Measurements from ENCODE around the gene PCGF2. TPM values are rescaled to one million over a fixed set of nuclear protein-coding genes. Genes with fewer than 3 reads are reported as not detected.

Gene PCGF2
- polyA plus RNA-seq, 3 donors, result 0.60 TPM; not detected in 2

GRCh38 chr17:38733282-38733981 is 14.7 kb downstream of the PCGF2 start:
- intact Hi-C loops (cut with micrococcal nuclease), result no loop called here
- H3K27me3 ChIP-seq (ENCODE audit: control insufficient read depth in 2 of 2, insufficient read depth in 2 of 2, low read length in 2 of 2), result no peaks in the 10 kb centered on the region
- H3K79me2 ChIP-seq (ENCODE audit: insufficient read depth, low read length), result no peaks in the 10 kb centered on the region
- H3K4me3 ChIP-seq (replicated peaks in 1 of 3; ENCODE audit: low read depth in 2 of 3, low read length in 3 of 3), result no peak overlapping the region
- no peak overlapping the region for H2AFZ ChIP-seq (ENCODE audit: insufficient read depth, low read depth, low read length, poor library complexity, severe bottlenecking)
- H3K4me3 Mint-ChIP-seq, result no peak overlapping the region
- 87% methylated on average over 8 of the region's 9 CpGs for WGBS (ENCODE audit: insufficient coverage)
- no peaks in the 10 kb centered on the region for H3K9me3 ChIP-seq (replicated peaks in 1 of 2; ENCODE audit: control insufficient read depth in 1 of 2, insufficient read depth in 1 of 2, low read length in 2 of 2)
- H3K27ac ChIP-seq (ENCODE audit: low read depth in 1 of 2, low read length in 2 of 2), result no peak overlapping the region
- H3K36me3 Mint-ChIP-seq, result peaks cover 15 to 18% of the 10 kb centered on the region in 2 donors
- H3K9me3 Mint-ChIP-seq, result no peaks in the 10 kb centered on the region
- H3K4me1 ChIP-seq (ENCODE audit: control insufficient read depth in 1 of 2, insufficient read depth in 2 of 2, low read length in 2 of 2), result peaks cover 35 to 36% of the 10 kb centered on the region in 2 donors
- DNase-seq, result no peak
- TF ChIP-seq, protein P1, sequence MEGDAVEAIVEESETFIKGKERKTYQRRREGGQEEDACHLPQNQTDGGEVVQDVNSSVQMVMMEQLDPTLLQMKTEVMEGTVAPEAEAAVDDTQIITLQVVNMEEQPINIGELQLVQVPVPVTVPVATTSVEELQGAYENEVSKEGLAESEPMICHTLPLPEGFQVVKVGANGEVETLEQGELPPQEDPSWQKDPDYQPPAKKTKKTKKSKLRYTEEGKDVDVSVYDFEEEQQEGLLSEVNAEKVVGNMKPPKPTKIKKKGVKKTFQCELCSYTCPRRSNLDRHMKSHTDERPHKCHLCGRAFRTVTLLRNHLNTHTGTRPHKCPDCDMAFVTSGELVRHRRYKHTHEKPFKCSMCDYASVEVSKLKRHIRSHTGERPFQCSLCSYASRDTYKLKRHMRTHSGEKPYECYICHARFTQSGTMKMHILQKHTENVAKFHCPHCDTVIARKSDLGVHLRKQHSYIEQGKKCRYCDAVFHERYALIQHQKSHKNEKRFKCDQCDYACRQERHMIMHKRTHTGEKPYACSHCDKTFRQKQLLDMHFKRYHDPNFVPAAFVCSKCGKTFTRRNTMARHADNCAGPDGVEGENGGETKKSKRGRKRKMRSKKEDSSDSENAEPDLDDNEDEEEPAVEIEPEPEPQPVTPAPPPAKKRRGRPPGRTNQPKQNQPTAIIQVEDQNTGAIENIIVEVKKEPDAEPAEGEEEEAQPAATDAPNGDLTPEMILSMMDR (IDR thresholded peaks at IDR 0.05), result no peak
- no peak overlapping the region for H3K4me2 ChIP-seq (replicated peaks; ENCODE audit: extremely low read depth, low read length, poor library complexity, severe bottlenecking)
- peaks cover 10 to 12% (median 11%) of the 10 kb centered on the region in 3 donors for H3K27me3 Mint-ChIP-seq (ENCODE audit: low read depth in 3 of 3)
- H3K9ac ChIP-seq (ENCODE audit: insufficient read depth, low read length, poor library complexity, severe bottlenecking), result no peak overlapping the region
- peak overlapping the region in 1 of 7 donors; percentile 30 for H3K27ac Mint-ChIP-seq
- peaks cover 37% of the 10 kb centered on the region for H3K4me1 Mint-ChIP-seq
- H4K20me1 ChIP-seq (ENCODE audit: insufficient read depth, low read length), result peaks cover 10% of the 10 kb centered on the region
- peaks cover 5 to 10% of the 10 kb centered on the region in 2 donors for H3K36me3 ChIP-seq (replicated peaks in 1 of 2; ENCODE audit: control insufficient read depth in 1 of 2, insufficient read depth in 2 of 2, low read length in 2 of 2)

DNA sequence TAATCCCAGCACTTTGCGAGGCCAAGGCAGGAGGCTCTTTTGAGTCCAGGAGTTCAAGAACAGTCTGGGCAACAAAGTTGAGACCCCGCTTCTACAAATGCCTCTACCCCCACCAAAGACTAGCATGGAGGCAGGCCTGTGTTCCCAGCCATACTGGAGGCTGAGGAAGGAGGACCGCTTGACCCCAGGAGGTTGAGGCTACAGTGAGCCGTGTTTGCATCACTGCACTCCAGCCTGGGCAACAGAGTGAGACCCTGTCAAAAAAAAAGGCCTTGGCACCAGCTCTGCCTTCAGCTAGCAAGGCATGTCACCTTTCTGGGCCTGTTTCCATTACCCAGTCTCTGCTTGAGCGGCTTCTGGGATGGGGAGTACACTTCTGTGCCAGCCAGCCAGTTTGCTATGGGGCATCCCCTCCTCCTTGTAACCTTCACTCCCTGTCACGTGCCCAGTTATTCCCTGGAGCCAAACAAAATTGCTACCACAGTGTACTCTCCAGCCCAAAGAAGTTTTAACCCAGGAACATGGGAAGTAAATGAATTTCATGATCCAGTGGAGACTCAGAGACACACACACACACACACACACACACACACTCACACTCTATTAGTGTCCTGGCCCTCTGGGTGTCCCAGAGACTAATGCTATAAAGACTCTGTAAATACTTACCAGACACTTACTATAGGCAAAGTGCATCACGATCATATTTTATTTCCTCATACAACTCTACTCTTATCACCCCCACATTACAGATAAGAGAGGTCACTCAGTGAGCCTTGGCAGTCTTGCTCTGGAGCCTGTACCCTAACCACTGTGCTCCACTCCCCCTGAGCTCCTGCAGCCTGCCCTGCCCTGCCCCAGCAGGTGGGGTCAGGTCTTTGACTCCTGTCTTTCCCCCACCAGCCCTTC is 15.5 kb downstream of the PCGF2 start:
- peaks cover 5 to 10% of the 10 kb centered on the region in 2 donors for H3K36me3 ChIP-seq (replicated peaks in 1 of 2; ENCODE audit: control insufficient read depth in 1 of 2, insufficient read depth in 2 of 2, low read length in 2 of 2)
- H3K27ac ChIP-seq (ENCODE audit: low read depth in 1 of 2, low read length in 2 of 2), result no peak overlapping the region
- no peaks in the 10 kb centered on the region for H3K27me3 ChIP-seq (ENCODE audit: control insufficient read depth in 2 of 2, insufficient read depth in 2 of 2, low read length in 2 of 2)
- peaks cover 46% of the 10 kb centered on the region for H3K4me1 Mint-ChIP-seq
- 97% methylated on average over 4 of the region's 7 CpGs for WGBS (ENCODE audit: insufficient coverage)
- H3K9ac ChIP-seq (ENCODE audit: insufficient read depth, low read length, poor library complexity, severe bottlenecking), result no peak overlapping the region
- no peak overlapping the region for H3K4me2 ChIP-seq (replicated peaks; ENCODE audit: extremely low read depth, low read length, poor library complexity, severe bottlenecking)
- H3K4me1 ChIP-seq (ENCODE audit: control insufficient read depth in 1 of 2, insufficient read depth in 2 of 2, low read length in 2 of 2), result peaks cover 43 to 44% of the 10 kb centered on the region in 2 donors
- H3K79me2 ChIP-seq (ENCODE audit: insufficient read depth, low read length), result no peaks in the 10 kb centered on the region
- no peak overlapping the region for H2AFZ ChIP-seq (ENCODE audit: insufficient read depth, low read depth, low read length, poor library complexity, severe bottlenecking)
- no peak for DNase-seq
- H3K9me3 ChIP-seq (replicated peaks in 1 of 2; ENCODE audit: control insufficient read depth in 1 of 2, insufficient read depth in 1 of 2, low read length in 2 of 2), result no peaks in the 10 kb centered on the region
- no peak overlapping the region for H3K4me3 Mint-ChIP-seq
- peaks cover 15 to 20% of the 10 kb centered on the region in 2 donors for H3K36me3 Mint-ChIP-seq
- peak overlapping the region in 1 of 7 donors; percentile 39 for H3K27ac Mint-ChIP-seq
- H3K27me3 Mint-ChIP-seq (ENCODE audit: low read depth in 3 of 3), result peaks cover 4 to 14% (median 12%) of the 10 kb centered on the region in 3 donors
- H3K4me3 ChIP-seq (replicated peaks in 1 of 3; ENCODE audit: low read depth in 2 of 3, low read length in 3 of 3), result no peak overlapping the region
- H4K20me1 ChIP-seq (ENCODE audit: insufficient read depth, low read length), result peaks cover 10% of the 10 kb centered on the region
- peaks cover 0 to 3% (median 0%) of the 10 kb centered on the region in 7 donors for H3K9me3 Mint-ChIP-seq
- TF ChIP-seq, protein P1 (IDR thresholded peaks at IDR 0.05), result no peak
- intact Hi-C loops (cut with micrococcal nuclease), result no loop called here
